H9 (cell line): Measurements from ENCODE around the gene ADAM23. TPM values are rescaled to one million over a fixed set of nuclear protein-coding genes. Genes with fewer than 3 reads are reported as not detected.

ENCODE experiments used
- DNase-seq: peaks from one replicate; pipeline ENCODE4 v3.0.0-alpha.2; 2017
- H2AFZ ChIP-seq: one replicate; pipeline ENCODE4 v1.6.1; 2013; ENCODE audit warnings: mild to moderate bottlenecking, low read length, control low read depth, moderate library complexity
- H2AK5ac ChIP-seq: 2 replicates; pipeline ENCODE4 v1.6.1; 2013; ENCODE audit warnings: low read length, control low read depth, mixed read lengths; ENCODE audit not compliant: insufficient read length
- H2BK120ac ChIP-seq: one replicate; pipeline ENCODE4 v1.6.1; 2013; ENCODE audit warnings: low read depth, mild to moderate bottlenecking, low read length, control low read depth, inconsistent platforms; ENCODE audit not compliant: poor library complexity, severe bottlenecking
- H2BK12ac ChIP-seq: 2 replicates; pipeline ENCODE4 v1.6.1; 2013; ENCODE audit warnings: low read length, control low read depth, mixed read lengths, low read depth; ENCODE audit not compliant: insufficient read length
- H2BK15ac ChIP-seq: 2 replicates; pipeline ENCODE4 v1.6.1; 2013; ENCODE audit warnings: low read depth, low read length, control low read depth
- H2BK20ac ChIP-seq: one replicate; pipeline ENCODE4 v1.6.1; 2013; ENCODE audit warnings: low read depth, mild to moderate bottlenecking, low read length, control low read depth, inconsistent platforms; ENCODE audit not compliant: poor library complexity, severe bottlenecking
- H2BK5ac ChIP-seq: 2 replicates; pipeline ENCODE4 v1.6.1; 2013; ENCODE audit warnings: low read length, control low read depth, mixed read lengths; ENCODE audit not compliant: insufficient read length
- H3K14ac ChIP-seq: 2 replicates; pipeline ENCODE4 v1.6.1; 2013; ENCODE audit warnings: low read length, control low read depth; ENCODE audit not compliant: insufficient read depth
- H3K18ac ChIP-seq: 2 replicates; pipeline ENCODE4 v1.6.1; 2013; ENCODE audit warnings: low read depth, mild to moderate bottlenecking, mixed read lengths, low read length, control low read depth; ENCODE audit not compliant: insufficient read length
- H3K23ac ChIP-seq: 2 replicates; pipeline ENCODE4 v1.6.1; 2013; ENCODE audit warnings: low read length, control low read depth, mixed read lengths, low read depth; ENCODE audit not compliant: insufficient read length
- H3K23me2 ChIP-seq: 2 replicates; pipeline ENCODE4 v1.6.1; 2013; ENCODE audit warnings: low read depth, mild to moderate bottlenecking, mixed read lengths, low read length, control low read depth; ENCODE audit not compliant: insufficient read length, poor library complexity, severe bottlenecking
- H3K27ac ChIP-seq: 2 replicates; pipeline ENCODE4 v1.5.1; 2013; ENCODE audit warnings: low read length, control low read depth, mixed read lengths, low read depth; ENCODE audit not compliant: insufficient read length
- H3K27me3 ChIP-seq: 2 replicates; pipeline ENCODE4 v1.6.1; 2013; ENCODE audit warnings: low read length, control low read depth, inconsistent platforms; ENCODE audit not compliant: insufficient read depth
- H3K4ac ChIP-seq: 2 replicates; pipeline ENCODE4 v1.6.1; 2013; ENCODE audit warnings: low read depth, mild to moderate bottlenecking, control low read depth, inconsistent platforms, low read length, moderate library complexity
- H3K4me1 ChIP-seq: 2 replicates; pipeline ENCODE4 v1.6.1; 2013; ENCODE audit warnings: low read length, control low read depth, inconsistent platforms; ENCODE audit not compliant: insufficient read depth
- H3K4me2 ChIP-seq: 2 replicates; pipeline ENCODE4 v1.6.1; 2013; ENCODE audit warnings: low read length, control low read depth, mixed read lengths; ENCODE audit not compliant: insufficient read length, insufficient read depth
- H3K56ac ChIP-seq: 2 replicates; pipeline ENCODE4 v1.6.1; 2013; ENCODE audit warnings: low read depth, mild to moderate bottlenecking, mixed read lengths, low read length, control low read depth; ENCODE audit not compliant: insufficient read length
- H3K79me1 ChIP-seq: 2 replicates; pipeline ENCODE4 v1.6.1; 2013; ENCODE audit warnings: low read depth, mild to moderate bottlenecking, moderate library complexity, low read length, control low read depth, inconsistent platforms; ENCODE audit not compliant: insufficient read depth, poor library complexity, severe bottlenecking
- H3K79me2 ChIP-seq: 2 replicates; pipeline ENCODE4 v1.6.1; 2013; ENCODE audit warnings: low read length, control low read depth, inconsistent platforms; ENCODE audit not compliant: insufficient read depth
- H3K9ac ChIP-seq: 2 replicates; pipeline ENCODE4 v1.6.1; 2013; ENCODE audit warnings: low read length, control low read depth, mixed read lengths; ENCODE audit not compliant: insufficient read length; ENCODE audit errors: extremely low read depth
- H3K9me3 ChIP-seq: one replicate; pipeline ENCODE4 v1.6.1; 2013; ENCODE audit warnings: low read depth, low read length, inconsistent platforms; ENCODE audit not compliant: control insufficient read depth
- H3T11ph ChIP-seq: one replicate; pipeline ENCODE4 v1.6.1; 2013; ENCODE audit warnings: mild to moderate bottlenecking, low read length, control low read depth, inconsistent platforms
- H4K20me1 ChIP-seq: one replicate; pipeline ENCODE4 v1.6.1; 2013; ENCODE audit not compliant: control insufficient read depth, insufficient read length, insufficient read depth
- H4K5ac ChIP-seq: 2 replicates; pipeline ENCODE4 v1.6.1; 2013; ENCODE audit warnings: low read depth, mild to moderate bottlenecking, mixed read lengths, low read length, control low read depth; ENCODE audit not compliant: insufficient read length
- H4K8ac ChIP-seq: replicated peaks from 2 replicates; pipeline ENCODE4 v1.6.1; 2013; ENCODE audit warnings: low read length, control low read depth, mixed read lengths, low read depth; ENCODE audit not compliant: insufficient read length
- H4K91ac ChIP-seq: 2 replicates; pipeline ENCODE4 v1.6.1; 2013; ENCODE audit warnings: low read depth, mild to moderate bottlenecking, moderate library complexity, mixed read lengths, low read length, control low read depth; ENCODE audit not compliant: insufficient read length
- H3K27ac Mint-ChIP-seq, 3 experiments: 2 replicates in 2 of 3; 3 replicates in 1 of 3; pipeline ENCODE4 v1.8.0; 2020 to 2021; ENCODE audit warnings: mixed read lengths in 3 of 3, mild to moderate bottlenecking in 1 of 3, moderate library complexity in 1 of 3
- H3K27me3 Mint-ChIP-seq: 2 replicates; pipeline ENCODE4 v1.8.0; 2021; ENCODE audit warnings: low read depth, mild to moderate bottlenecking, moderate library complexity, mixed read lengths
- H3K36me3 Mint-ChIP-seq, 3 experiments: 2 replicates in 2 of 3; 3 replicates in 1 of 3; pipeline ENCODE4 v1.8.0; 2020 to 2021; ENCODE audit warnings: low read depth in 3 of 3, mixed read lengths in 3 of 3; ENCODE audit not compliant: insufficient read depth in 1 of 3
- H3K4me1 Mint-ChIP-seq, 2 experiments: 2 replicates each; pipeline ENCODE4 v1.8.0; 2020; ENCODE audit warnings: mixed read lengths in 2 of 2
- H3K4me3 Mint-ChIP-seq, 2 experiments: 2 replicates in 1 of 2; 3 replicates in 1 of 2; pipeline ENCODE4 v1.8.0; 2020 to 2021; ENCODE audit warnings: mild to moderate bottlenecking in 2 of 2, mixed read lengths in 2 of 2, moderate library complexity in 1 of 2
- H3K9me3 Mint-ChIP-seq, 2 experiments: 2 replicates in 1 of 2; 3 replicates in 1 of 2; pipeline ENCODE4 v1.8.0; 2020; ENCODE audit warnings: mild to moderate bottlenecking in 2 of 2, mixed read lengths in 2 of 2, moderate library complexity in 1 of 2
- CTCF ChIP-seq: fragments of 200-600 bp; sonication (generic); conservative IDR thresholded peaks from 3 replicates; pipeline ENCODE4 v1.8.0; 2021; ENCODE audit warnings: antibody characterized with exemption, mild to moderate bottlenecking
- WGBS: extraction: QIAGEN DNeasy Blood & Tissue Kit; methylation state at CpG from one replicate; pipeline ENCODE4 v1.1.7; 2013; ENCODE audit warnings: missing lambda C conversion rate, low lambda C conversion rate, mixed read lengths; ENCODE audit not compliant: insufficient read length; ENCODE audit errors: extremely low coverage; 5-methylcytosine and 5-hydroxymethylcytosine counted together
- total RNA-seq: library from RNA; stranded (reverse); gene quantifications from 2 replicates; pipeline ENCODE4 v1.2.1, GENCODE V29; 2021

The ADAM23 gene
- total RNA-seq, 1 experiment from 2014 or later, result 21.4 TPM

- no CpG with 5 or more reads among the region's 3 CpGs for WGBS
- no peak overlapping the region for H2BK120ac ChIP-seq
- no peak overlapping the region for H3K18ac ChIP-seq
- H4K20me1 ChIP-seq, result no peaks in the 10 kb centered on the region
- no peak overlapping the region for H3T11ph ChIP-seq
- H3K27me3 ChIP-seq, result no peaks in the 10 kb centered on the region
- Mint-ChIP-seq H3K4me3 (no peak overlapping the region), H3K36me3 (peaks cover 0 to 10% (median 5%) of the 10 kb centered on the region in 3 experiments; a peak in 4 of 7 replicates), H3K4me1 (no peaks in the 10 kb centered on the region), H3K9me3 (no peaks in the 10 kb centered on the region), H3K27me3 (no peaks in the 10 kb centered on the region), H3K27ac (no peak overlapping the region)
- H3K4me2 ChIP-seq, result no peak overlapping the region
- H3K14ac ChIP-seq, result no peak overlapping the region
- H3K23ac ChIP-seq, result no peak overlapping the region
- no peak overlapping the region for H4K5ac ChIP-seq
- H3K79me2 ChIP-seq, result no peaks in the 10 kb centered on the region
- no peak for TF ChIP-seq CTCF
- H3K23me2 ChIP-seq, result no peaks in the 10 kb centered on the region
- no peak overlapping the region for H2BK12ac ChIP-seq
- no peak for DNase-seq
- H3K4me1 ChIP-seq, result no peaks in the 10 kb centered on the region
- H4K8ac ChIP-seq, result no peak overlapping the region
- H3K9me3 ChIP-seq, result no peaks in the 10 kb centered on the region
- no peak overlapping the region for H3K27ac ChIP-seq
- H3K4ac ChIP-seq, result no peak overlapping the region
- no peak overlapping the region for H4K91ac ChIP-seq
- no peaks in the 10 kb centered on the region for H3K79me1 ChIP-seq
- H2BK15ac ChIP-seq, result no peak overlapping the region
- H2AK5ac ChIP-seq, result no peak overlapping the region
- no peak overlapping the region for H2AFZ ChIP-seq
- no peak overlapping the region for H2BK5ac ChIP-seq
- H3K56ac ChIP-seq, result no peak overlapping the region
- no peak overlapping the region for H2BK20ac ChIP-seq
- H3K9ac ChIP-seq, result no peak overlapping the region
Observed at GRCh38 chr2:206569470-206569869, 126.1 kb downstream of the ADAM23 start.
